ENCODE data around the gene ZNF277.

DNA sequence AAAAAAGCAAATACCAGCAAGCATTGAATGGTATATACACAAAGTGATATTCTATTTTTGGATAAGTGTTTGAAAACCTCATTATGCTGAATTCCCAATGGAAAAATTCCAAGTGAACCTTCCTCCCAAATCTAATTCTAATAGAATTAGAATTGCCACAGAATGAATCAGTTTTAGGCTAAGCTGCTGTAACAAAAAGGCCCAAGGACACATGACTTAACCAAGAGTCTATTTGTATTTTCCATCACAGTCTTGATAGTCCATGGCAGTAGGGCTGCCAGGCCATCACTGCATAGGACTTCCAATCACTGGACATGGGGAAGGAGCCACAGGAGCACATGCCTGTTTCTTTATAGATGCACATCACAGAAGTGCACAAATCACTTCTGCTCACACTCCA, 152.6 kb downstream of the ZNF277 start:
- TF ChIP-seq, protein P1, sequence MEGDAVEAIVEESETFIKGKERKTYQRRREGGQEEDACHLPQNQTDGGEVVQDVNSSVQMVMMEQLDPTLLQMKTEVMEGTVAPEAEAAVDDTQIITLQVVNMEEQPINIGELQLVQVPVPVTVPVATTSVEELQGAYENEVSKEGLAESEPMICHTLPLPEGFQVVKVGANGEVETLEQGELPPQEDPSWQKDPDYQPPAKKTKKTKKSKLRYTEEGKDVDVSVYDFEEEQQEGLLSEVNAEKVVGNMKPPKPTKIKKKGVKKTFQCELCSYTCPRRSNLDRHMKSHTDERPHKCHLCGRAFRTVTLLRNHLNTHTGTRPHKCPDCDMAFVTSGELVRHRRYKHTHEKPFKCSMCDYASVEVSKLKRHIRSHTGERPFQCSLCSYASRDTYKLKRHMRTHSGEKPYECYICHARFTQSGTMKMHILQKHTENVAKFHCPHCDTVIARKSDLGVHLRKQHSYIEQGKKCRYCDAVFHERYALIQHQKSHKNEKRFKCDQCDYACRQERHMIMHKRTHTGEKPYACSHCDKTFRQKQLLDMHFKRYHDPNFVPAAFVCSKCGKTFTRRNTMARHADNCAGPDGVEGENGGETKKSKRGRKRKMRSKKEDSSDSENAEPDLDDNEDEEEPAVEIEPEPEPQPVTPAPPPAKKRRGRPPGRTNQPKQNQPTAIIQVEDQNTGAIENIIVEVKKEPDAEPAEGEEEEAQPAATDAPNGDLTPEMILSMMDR (IDR thresholded peaks at IDR 0.05; ENCODE audit: extremely low read depth in 1 of 2, insufficient read depth in 1 of 2, low read depth in 1 of 2, low read length in 2 of 2), result no peak
- TF ChIP-seq JUN (IDR thresholded peaks at IDR 0.05; ENCODE audit: borderline replicate concordance, insufficient read depth, insufficient read length, low read depth) (no peak), POLR2A (IDR thresholded peaks at IDR 0.05; ENCODE audit: low read depth, low read length) (no peak), POLR2AphosphoS5 (IDR thresholded peaks at IDR 0.05; ENCODE audit: insufficient read depth, low read depth, low read length) (no peak), MYC (IDR thresholded peaks at IDR 0.05; ENCODE audit: low read depth, low read length) (no peak)
- TF ChIP-seq, protein P2, sequence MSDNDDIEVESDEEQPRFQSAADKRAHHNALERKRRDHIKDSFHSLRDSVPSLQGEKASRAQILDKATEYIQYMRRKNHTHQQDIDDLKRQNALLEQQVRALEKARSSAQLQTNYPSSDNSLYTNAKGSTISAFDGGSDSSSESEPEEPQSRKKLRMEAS (IDR thresholded peaks at IDR 0.05; ENCODE audit: insufficient read depth, insufficient read length), result no peak

Data from endothelial cell of umbilical vein (primary cell).